ENCODE results near the gene TM6SF1.
"Not testable (repeated sequence)": the region's sequence is repeated elsewhere in the genome, so short reads cannot be mapped to it uniquely, and the experiment has no call there.

TM6SF1 gene

DNA sequence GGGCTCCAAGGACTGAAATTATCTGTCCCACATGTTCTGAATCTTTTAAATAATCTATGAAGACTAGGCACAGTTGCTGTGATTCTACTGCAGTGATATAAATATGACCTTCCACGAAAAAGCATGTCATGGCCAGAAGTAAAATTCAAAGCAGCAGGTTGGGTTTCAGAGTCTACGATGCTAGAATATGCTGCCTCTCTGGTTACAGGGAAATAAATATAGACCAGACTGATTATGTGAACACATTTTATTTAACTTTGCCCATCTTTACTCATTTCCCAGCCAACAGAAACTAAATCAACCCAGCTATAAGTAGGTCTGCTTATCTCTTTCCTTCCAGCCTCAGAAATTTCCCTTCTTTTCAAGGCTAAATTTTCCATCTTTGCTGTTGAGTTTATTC, 19.9 kb upstream of the TM6SF1 start:
- no peak for DNase-seq (ENCODE audit: low read depth in 3 of 3, low spot score in 1 of 3)

- no peak for DNase-seq (ENCODE audit: low read depth in 3 of 3, low spot score in 1 of 3)
Observed at GRCh38 chr15:83088876-83089275, 18.6 kb upstream of the TM6SF1 start.

GRCh38 chr15:83090465-83090864, 17.0 kb upstream of the TM6SF1 start:
- no peak for DNase-seq (ENCODE audit: low read depth in 3 of 3, low spot score in 1 of 3)

GRCh38 chr15:83091965-83092308, 15.5 kb upstream of the TM6SF1 start:
- not testable (repeated sequence) for DNase-seq (ENCODE audit: low read depth in 3 of 3, low spot score in 1 of 3)

DNA sequence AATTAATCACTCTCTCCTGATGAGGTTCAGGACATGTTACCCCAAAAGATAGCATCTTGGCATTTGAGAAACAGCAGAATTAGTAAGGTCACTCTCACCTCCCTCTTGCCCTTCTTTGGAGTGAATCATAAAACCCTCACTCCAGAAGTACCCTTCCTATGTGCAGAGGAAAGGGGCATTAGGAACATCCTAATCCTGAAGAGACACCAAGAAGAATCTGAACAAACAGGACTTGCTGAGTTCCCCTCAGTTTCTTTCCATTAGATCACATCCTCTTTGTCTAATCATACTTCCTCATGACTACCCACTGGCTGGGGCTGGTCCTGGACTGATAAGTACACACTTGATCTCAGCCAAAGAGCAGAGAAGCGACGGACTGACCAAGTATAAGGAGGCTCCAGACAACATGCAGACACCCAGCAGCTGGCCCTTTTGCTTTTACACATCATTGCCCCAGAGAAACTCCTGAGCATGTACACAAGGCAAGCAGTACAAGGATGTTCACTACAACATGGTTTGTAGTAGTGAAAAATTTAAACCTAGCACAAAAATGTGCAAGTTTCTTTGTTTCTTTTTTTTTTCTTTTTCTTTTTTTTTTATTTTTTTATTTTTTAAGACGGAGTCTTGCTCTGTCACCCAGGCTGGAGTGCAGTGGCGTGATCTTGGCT, 15.0 kb upstream of the TM6SF1 start:
- no peak for DNase-seq (ENCODE audit: low read depth in 3 of 3, low spot score in 1 of 3)

DNA sequence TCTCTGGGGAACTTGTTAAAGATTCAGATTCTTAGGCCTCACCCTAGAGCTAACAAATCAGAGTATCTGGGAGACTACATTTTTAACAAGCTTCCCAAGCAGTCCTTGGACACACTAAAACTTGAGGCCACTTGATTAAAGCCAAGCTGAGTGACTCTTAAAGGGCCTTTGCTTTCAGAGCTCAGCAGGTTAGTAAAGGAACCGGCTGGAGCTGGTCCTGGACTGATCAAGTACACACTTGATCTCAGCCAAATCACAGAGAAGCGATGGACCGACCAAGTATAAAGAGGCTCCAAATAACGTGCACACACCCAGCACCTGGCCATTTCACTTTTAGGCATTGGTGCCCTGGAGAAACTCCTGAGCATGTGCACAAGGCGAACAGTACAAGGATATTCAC, 12.9 kb upstream of the TM6SF1 start:
- DNase-seq (ENCODE audit: low read depth in 3 of 3, low spot score in 1 of 3), result no peak

- DNase-seq (ENCODE audit: low read depth in 3 of 3, low spot score in 1 of 3), result no peak
Observed at GRCh38 chr15:83098079-83098478, 9.4 kb upstream of the TM6SF1 start.

- no peak for DNase-seq (ENCODE audit: low read depth in 3 of 3, low spot score in 1 of 3)
Observed at GRCh38 chr15:83099290-83099689, 8.2 kb upstream of the TM6SF1 start.

DNA sequence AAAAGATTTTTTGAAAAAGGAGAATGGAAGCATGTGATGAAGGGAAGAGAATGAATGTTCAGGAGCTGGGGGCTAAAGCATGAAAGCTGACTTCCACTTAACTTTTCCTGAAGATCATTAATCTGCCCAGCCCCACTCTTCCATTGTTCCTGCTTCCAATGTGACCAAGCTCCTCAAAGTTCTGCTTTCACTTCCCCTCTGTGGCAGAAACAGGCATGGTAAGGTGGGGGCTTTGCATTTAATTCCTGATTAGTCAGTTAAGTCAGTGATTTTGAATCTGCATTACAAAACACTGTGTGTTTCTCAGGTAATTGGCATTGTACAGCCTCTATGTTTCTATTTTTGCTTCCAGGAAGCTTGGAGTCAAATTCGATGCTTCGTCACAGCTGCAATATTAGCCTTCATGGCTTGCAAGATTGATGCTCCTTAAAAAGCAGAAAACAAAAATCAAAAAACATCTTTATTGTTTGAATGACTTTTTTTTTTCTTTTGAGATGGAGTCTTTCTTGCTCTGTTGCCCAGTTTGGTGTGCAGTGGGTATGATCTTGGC, 7.3 kb upstream of the TM6SF1 start:
- DNase-seq (ENCODE audit: low read depth in 3 of 3, low spot score in 1 of 3), result no peak

GRCh38 chr15:83102346-83102745, 5.1 kb upstream of the TM6SF1 start:
- DNase-seq (ENCODE audit: low read depth in 3 of 3, low spot score in 1 of 3), result no peak

DNA sequence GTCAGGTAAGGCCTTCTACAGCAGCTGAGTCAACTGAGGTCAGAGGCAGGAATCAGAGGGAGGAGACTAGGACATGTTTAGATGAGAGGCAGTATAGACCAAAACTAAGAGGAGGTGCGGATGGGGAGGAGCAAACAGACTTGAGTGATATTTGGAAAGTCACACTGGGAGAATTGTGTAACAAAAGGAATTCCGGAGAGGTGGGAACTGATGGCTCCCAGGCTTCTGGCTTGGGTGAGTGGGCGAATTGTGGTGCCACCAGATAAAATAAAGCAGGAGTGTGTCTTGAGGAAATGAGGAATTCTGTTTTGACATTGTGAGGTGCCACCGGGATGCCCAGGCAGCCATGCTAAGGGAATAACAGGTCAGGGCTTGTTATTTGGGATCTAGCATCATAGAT, 3.3 kb upstream of the TM6SF1 start:
- DNase-seq (ENCODE audit: low read depth in 3 of 3, low spot score in 1 of 3), result no peak

DNA sequence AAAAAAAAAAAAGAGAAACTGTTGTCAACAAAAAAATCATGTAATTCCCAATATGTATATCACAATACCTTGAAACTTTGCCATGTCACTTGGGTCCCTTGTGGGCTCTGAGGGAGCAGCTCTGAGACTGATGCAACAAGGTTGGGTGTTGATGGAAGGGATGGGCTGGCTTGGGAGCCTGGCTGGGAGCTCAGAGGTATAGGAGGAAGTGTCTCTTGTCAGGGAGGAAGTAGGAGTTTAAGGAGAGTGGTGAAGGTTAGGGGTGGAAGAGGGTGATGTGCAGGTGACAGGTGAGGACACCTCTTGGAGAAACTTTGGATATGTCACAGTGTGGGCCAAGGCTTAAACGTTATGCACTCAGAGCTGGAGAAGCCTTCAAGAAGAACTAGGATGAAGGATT, 2.0 kb upstream of the TM6SF1 start:
- DNase-seq (ENCODE audit: low read depth in 3 of 3, low spot score in 1 of 3), result no peak

- DNase-seq (ENCODE audit: low read depth in 3 of 3, low spot score in 1 of 3), result no peak
Observed at GRCh38 chr15:83107841-83108181, 366 bp downstream of the TM6SF1 start.

GRCh38 chr15:83108266-83109219, 1.1 kb downstream of the TM6SF1 start:
- no peak for DNase-seq (ENCODE audit: low read depth in 3 of 3, low spot score in 1 of 3)

DNA sequence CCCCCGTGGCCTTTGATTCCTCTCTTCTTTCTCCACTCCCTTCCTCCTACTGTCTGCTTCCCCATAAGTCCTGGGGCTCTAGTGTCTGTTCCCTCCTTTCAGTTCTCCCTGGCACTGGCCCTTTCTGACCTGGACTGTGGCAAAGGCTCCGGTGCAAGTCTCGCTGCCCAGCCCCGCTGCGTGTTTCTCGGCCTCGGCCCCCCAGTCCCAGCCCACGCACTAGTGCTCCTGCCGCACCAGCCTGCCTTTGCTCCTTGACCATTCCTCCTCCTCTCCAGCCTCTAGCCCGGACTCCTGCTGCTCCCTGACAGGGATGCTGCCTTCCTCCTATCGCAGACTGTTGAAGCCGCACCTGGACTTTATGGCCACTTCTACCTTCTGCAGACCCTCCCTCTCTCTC, 2.1 kb downstream of the TM6SF1 start:
- no peak for DNase-seq (ENCODE audit: low read depth in 3 of 3, low spot score in 1 of 3)

- no peak for DNase-seq (ENCODE audit: low read depth in 3 of 3, low spot score in 1 of 3)
Observed at GRCh38 chr15:83110381-83110780, 2.9 kb downstream of the TM6SF1 start.

DNA sequence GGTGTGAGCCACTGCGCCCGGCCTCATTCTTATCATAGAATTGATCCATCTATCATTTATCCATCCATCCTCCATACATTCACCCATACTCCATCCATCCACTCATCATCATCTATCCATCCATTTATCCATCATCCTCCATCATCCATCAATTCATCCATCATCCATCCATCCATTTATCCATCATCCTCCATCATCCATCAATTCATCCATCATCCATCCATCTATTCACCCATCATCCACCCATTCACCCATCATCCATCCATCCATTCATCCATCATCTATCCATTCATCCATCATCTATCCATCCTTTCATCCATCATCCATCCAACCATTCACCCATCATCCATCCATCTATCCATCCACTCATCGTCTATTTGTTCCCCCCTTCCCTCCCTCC, 3.7 kb downstream of the TM6SF1 start:
- no peak for DNase-seq (ENCODE audit: low read depth in 3 of 3, low spot score in 1 of 3)

DNA sequence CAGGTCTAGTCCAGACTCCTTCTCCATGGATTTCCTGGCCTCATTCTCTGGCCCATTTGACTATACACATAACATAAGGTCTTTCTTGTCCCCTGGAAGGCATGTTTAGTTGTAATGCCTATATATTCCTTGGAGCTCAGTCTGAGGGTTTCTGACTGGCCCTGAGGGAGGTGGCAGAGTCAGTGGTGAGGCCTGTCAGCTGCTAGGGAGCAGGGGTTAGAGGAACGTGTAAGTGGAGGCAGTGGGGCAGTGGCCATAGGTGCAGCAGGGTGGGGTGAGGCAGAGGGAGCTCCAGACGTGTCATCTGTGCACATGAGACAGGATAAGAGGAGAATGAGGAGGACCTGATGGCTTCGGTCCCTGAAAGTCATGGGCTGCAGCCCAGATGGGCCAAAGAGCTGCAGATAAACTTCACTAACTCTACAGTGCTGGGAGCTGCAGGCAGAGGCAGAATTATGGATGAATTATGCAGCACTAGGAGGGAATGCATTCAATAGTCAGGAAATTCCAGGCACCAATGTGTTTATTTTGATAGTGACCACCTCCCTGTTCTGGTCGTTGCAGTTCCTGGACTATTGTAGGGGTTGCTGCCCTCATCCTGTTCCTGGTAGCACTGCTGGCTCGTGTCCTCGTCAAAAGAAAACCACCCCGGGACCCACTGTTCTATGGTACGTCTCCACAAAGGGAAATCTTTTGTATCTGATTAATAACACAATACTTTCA, 4.9 kb downstream of the TM6SF1 start:
- DNase-seq (ENCODE audit: low read depth in 3 of 3, low spot score in 1 of 3), result no peak

- no peak for DNase-seq (ENCODE audit: low read depth in 3 of 3, low spot score in 1 of 3)
Observed at GRCh38 chr15:83112956-83113299, 5.5 kb downstream of the TM6SF1 start.

DNA sequence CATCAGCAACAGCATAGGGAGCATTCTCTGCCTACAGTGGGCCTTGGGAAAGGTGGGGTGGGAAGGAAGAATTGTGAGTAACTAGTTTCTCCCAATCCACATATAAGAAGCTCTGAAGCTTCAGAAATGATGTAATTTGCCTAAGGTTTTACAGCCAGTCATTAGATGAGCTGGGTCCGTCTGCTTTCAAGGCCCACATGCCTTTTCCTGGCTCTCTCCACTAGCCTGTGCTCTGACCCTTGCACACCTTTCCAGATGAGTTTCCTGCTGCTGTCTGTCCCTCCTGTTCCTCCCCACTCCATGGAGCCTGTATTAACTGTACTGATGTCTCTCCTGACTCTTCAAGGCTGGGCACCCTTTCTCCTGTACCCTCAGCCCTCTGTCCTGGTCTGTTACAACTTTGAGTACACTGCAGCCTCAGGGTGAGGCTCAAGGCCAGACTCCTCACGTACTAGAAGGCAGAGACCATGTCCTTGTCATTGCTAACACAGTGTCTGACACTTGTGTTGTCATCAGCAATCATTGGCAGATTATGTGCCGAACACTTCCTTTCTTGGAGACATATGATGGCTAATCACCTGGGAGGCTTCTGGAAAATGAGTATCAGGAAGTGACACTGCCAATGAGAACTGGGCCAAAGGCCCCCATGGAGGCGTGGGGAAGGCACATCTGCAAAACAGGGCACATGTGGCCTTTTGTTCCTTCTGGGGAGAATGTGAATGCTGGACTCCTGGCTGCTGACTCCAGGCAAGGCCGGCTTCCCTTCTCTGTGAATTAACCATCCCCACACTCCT, 6.6 kb downstream of the TM6SF1 start:
- no peak for DNase-seq (ENCODE audit: low read depth in 3 of 3, low spot score in 1 of 3)

GRCh38 chr15:83114856-83115255, 7.4 kb downstream of the TM6SF1 start:
- no peak for DNase-seq (ENCODE audit: low read depth in 3 of 3, low spot score in 1 of 3)

Measured in stimulated activated CD4-positive, alpha-beta T cell treated with anti-CD3 and anti-CD28 coated beads, TNF-alpha, amount 100 ng/mL, for 1 hour (primary cell).